ENCODE data around the gene CDK6.

CDK6 gene

GRCh38 chr7:92845736-92846135 is 9.4 kb upstream of the CDK6 start:
- DNase-seq = no peak

- DNase-seq = no peak
These were observed 7.4 kb upstream of the CDK6 start for GRCh38 chr7:92843781-92844180.

- DNase-seq = no peak
These were observed 6.8 kb upstream of the CDK6 start for GRCh38 chr7:92843034-92843760.

- no peak for DNase-seq
These were observed 4.8 kb upstream of the CDK6 start for GRCh38 chr7:92841192-92841591.

GRCh38 chr7:92840316-92840715 is 3.9 kb upstream of the CDK6 start:
- no peak for DNase-seq

- no peak for DNase-seq
These were observed 3.5 kb upstream of the CDK6 start for GRCh38 chr7:92839901-92840300.

- DNase-seq = no peak
These were observed 2.6 kb upstream of the CDK6 start for GRCh38 chr7:92838934-92839333.

- peak in 1 of 4 experiments; percentile 3 for DNase-seq
These were observed 802 bp upstream of the CDK6 start for GRCh38 chr7:92837000-92837749.

GRCh38 chr7:92835851-92836488 is 403 bp downstream of the CDK6 start:
- peak; percentile 26 to 64 (median 62) for DNase-seq

GRCh38 chr7:92835261-92835850 is 1.0 kb downstream of the CDK6 start:
- peak; percentile 67 to 79 (median 76) for DNase-seq

GRCh38 chr7:92834507-92835260 is 1.7 kb downstream of the CDK6 start:
- peak in 2 of 4 experiments; percentile 7 to 23 for DNase-seq

- peak; percentile 70 to 88 (median 80) for DNase-seq
These were observed 2.4 kb downstream of the CDK6 start for GRCh38 chr7:92833766-92834506.

GRCh38 chr7:92833024-92833765 is 3.2 kb downstream of the CDK6 start:
- peak; percentile 77 to 91 (median 85) for DNase-seq

GRCh38 chr7:92832534-92833023 is 3.8 kb downstream of the CDK6 start:
- DNase-seq = no peak

- peak; percentile 58 to 83 (median 68) for DNase-seq
These were observed 4.4 kb downstream of the CDK6 start for GRCh38 chr7:92831716-92832533.

GRCh38 chr7:92830532-92831110 is 5.8 kb downstream of the CDK6 start:
- peak; percentile 37 to 82 (median 64) for DNase-seq

- no peak for DNase-seq
These were observed 6.3 kb downstream of the CDK6 start for GRCh38 chr7:92830027-92830426.

GRCh38 chr7:92827464-92828120 is 8.8 kb downstream of the CDK6 start:
- peak in 1 of 4 experiments; percentile 6 for DNase-seq

Measured in suppressor macrophage (primary cell).